HepG2 (cell line): Measurements from ENCODE around the gene SLC45A3. TPM values are rescaled to one million over a fixed set of nuclear protein-coding genes. Genes with fewer than 3 reads are reported as not detected.
A peak's percentile ranks its signal among the peaks of the same experiment; 100 is the strongest.

Source experiments
- CEBPB ChIP-seq: IDR thresholded peaks from 2 replicates; pipeline ENCODE4 v1.6.1; 2011; ENCODE audit warnings: low read depth, low read length, improper control_type of control experiment, borderline replicate concordance
- DBP ChIP-seq: sonication (generic); formaldehyde crosslinking; IDR thresholded peaks from 2 replicates; pipeline ENCODE4 v1.4.0; 2020; ENCODE audit warnings: missing genetic modification reagents; ENCODE audit errors: not compliant biosample characterization
- GPN1 ChIP-seq: sonication (generic); formaldehyde crosslinking; IDR thresholded peaks from 2 replicates; pipeline ENCODE4 v1.5.1; 2020; ENCODE audit warnings: missing genetic modification reagents, borderline replicate concordance
- HHEX ChIP-seq: IDR thresholded peaks from 2 replicates; pipeline ENCODE4 v1.6.1; 2016; ENCODE audit warnings: control low read depth
- RBM39 ChIP-seq: fragments of 200-400 bp; formaldehyde crosslinking; IDR thresholded peaks from one replicate; pipeline ENCODE4 v1.6.1; 2018; ENCODE audit warnings: antibody characterized with exemption, mild to moderate bottlenecking, low read depth, low read length; ENCODE audit not compliant: poor library complexity, severe bottlenecking
- XBP1 ChIP-seq: sonication (generic); formaldehyde crosslinking; IDR thresholded peaks from 2 replicates; pipeline ENCODE4 v1.5.0; 2020; ENCODE audit warnings: missing genetic modification reagents
- ZNF24 ChIP-seq: fragments of 450-650 bp; IDR thresholded peaks from 2 replicates; pipeline ENCODE4 v1.6.1; 2017; ENCODE audit warnings: antibody characterized with exemption, mild to moderate bottlenecking
- ZNF614 ChIP-seq: IDR thresholded peaks from 2 replicates; pipeline ENCODE4 v1.6.1; 2018; ENCODE audit warnings: missing biosample characterization, missing genetic modification reagents, inconsistent platforms, borderline replicate concordance
- ZNF761 ChIP-seq: sonication (generic); formaldehyde crosslinking; conservative IDR thresholded peaks from 2 replicates; pipeline ENCODE4 v1.4.0; 2020; ENCODE audit warnings: mild to moderate bottlenecking, missing genetic modification reagents
- polyA plus RNA-seq, 8 experiments: library from polyadenylated mRNA; depleted of rRNA in 3 of 8; stranded (reverse) in 7 of 8; unstranded in 1 of 8; fragments of >200 nt; fragmentation: Illumina TruSeq in 4 of 8; extraction: Trizol in 4 of 8; gene quantifications; 2 replicates each; pipeline versions ENCODE4 v1.2.1 to v1.2.3, GENCODE V29; 2011 to 2016; ENCODE audit warnings: low read depth in 4 of 8, missing spikeins in 1 of 8, mixed read lengths in 1 of 8; ENCODE audit not compliant: insufficient read depth in 1 of 8
- total RNA-seq, 5 experiments: library from RNA; depleted of rRNA; stranded (reverse); fragments of >200 nt; fragmentation: Illumina TruSeq; extraction: Trizol; gene quantifications; 2 replicates each; pipeline ENCODE4 v1.2.3, GENCODE V29; 2016; ENCODE audit warnings: low read depth in 1 of 5
- TF ChIP-seq, protein P1 (sequence below): sonication (generic); formaldehyde crosslinking; IDR thresholded peaks from 2 replicates; pipeline ENCODE4 v1.5.1; 2020; ENCODE audit warnings: mild to moderate bottlenecking, missing genetic modification reagents, borderline replicate concordance
- TF ChIP-seq, protein P2 (sequence below): sonication (generic); formaldehyde crosslinking; IDR thresholded peaks from 2 replicates; pipeline ENCODE4 v1.9.0; 2021; ENCODE audit warnings: missing genetic modification reagents, borderline replicate concordance
- TF ChIP-seq, protein P3 (sequence below): sonication (generic); formaldehyde crosslinking; IDR thresholded peaks from 2 replicates; pipeline ENCODE4 v1.4.0; 2020; ENCODE audit warnings: mild to moderate bottlenecking, low read depth, missing genetic modification reagents
- TF ChIP-seq, protein P4 (sequence below): sonication (generic); formaldehyde crosslinking; IDR thresholded peaks from 2 replicates; pipeline ENCODE4 v1.8.1; 2023; ENCODE audit warnings: missing genetic modification reagents, inconsistent platforms, borderline replicate concordance
- TF ChIP-seq, protein P5 (sequence below): fragments of 450-650 bp; IDR thresholded peaks from 2 replicates; pipeline ENCODE4 v1.6.1; 2017; ENCODE audit warnings: mild to moderate bottlenecking

SLC45A3 gene
- total and polyA plus RNA-seq, 2 of the 13 experiments (the other 11 are each of a cell fraction or from before 2014, with no cell fraction given): 3.4 to 4.1 TPM

DNA sequence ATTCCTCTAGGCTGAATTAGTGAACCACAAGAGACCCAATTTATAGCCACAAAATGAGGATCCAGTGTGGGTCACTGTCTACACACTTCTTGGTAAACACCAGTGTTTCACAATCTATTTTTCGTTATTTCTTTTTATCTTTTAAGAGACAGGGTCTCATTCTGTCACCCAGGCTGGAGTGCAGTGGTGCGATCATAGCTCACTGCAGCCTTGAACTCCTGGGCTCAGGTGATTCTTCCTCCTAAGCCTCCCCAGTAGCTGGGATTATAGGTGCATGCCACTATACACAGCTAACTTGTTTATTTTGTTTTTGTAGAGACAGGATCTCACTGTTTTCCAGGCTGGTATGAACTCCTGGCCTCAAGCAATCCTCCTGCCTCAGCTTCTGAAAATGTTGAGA, 29.3 kb upstream of the SLC45A3 start (continued):
- TF ChIP-seq, protein P1, sequence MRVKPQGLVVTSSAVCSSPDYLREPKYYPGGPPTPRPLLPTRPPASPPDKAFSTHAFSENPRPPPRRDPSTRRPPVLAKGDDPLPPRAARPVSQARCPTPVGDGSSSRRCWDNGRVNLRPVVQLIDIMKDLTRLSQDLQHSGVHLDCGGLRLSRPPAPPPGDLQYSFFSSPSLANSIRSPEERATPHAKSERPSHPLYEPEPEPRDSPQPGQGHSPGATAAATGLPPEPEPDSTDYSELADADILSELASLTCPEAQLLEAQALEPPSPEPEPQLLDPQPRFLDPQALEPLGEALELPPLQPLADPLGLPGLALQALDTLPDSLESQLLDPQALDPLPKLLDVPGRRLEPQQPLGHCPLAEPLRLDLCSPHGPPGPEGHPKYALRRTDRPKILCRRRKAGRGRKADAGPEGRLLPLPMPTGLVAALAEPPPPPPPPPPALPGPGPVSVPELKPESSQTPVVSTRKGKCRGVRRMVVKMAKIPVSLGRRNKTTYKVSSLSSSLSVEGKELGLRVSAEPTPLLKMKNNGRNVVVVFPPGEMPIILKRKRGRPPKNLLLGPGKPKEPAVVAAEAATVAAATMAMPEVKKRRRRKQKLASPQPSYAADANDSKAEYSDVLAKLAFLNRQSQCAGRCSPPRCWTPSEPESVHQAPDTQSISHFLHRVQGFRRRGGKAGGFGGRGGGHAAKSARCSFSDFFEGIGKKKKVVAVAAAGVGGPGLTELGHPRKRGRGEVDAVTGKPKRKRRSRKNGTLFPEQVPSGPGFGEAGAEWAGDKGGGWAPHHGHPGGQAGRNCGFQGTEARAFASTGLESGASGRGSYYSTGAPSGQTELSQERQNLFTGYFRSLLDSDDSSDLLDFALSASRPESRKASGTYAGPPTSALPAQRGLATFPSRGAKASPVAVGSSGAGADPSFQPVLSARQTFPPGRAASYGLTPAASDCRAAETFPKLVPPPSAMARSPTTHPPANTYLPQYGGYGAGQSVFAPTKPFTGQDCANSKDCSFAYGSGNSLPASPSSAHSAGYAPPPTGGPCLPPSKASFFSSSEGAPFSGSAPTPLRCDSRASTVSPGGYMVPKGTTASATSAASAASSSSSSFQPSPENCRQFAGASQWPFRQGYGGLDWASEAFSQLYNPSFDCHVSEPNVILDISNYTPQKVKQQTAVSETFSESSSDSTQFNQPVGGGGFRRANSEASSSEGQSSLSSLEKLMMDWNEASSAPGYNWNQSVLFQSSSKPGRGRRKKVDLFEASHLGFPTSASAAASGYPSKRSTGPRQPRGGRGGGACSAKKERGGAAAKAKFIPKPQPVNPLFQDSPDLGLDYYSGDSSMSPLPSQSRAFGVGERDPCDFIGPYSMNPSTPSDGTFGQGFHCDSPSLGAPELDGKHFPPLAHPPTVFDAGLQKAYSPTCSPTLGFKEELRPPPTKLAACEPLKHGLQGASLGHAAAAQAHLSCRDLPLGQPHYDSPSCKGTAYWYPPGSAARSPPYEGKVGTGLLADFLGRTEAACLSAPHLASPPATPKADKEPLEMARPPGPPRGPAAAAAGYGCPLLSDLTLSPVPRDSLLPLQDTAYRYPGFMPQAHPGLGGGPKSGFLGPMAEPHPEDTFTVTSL (CRISPR knock-in tag): peak; percentile 65; the same call in 1 of the 2 replicates
- TF ChIP-seq GPN1 (CRISPR knock-in tag): no peak
- TF ChIP-seq, protein P2, sequence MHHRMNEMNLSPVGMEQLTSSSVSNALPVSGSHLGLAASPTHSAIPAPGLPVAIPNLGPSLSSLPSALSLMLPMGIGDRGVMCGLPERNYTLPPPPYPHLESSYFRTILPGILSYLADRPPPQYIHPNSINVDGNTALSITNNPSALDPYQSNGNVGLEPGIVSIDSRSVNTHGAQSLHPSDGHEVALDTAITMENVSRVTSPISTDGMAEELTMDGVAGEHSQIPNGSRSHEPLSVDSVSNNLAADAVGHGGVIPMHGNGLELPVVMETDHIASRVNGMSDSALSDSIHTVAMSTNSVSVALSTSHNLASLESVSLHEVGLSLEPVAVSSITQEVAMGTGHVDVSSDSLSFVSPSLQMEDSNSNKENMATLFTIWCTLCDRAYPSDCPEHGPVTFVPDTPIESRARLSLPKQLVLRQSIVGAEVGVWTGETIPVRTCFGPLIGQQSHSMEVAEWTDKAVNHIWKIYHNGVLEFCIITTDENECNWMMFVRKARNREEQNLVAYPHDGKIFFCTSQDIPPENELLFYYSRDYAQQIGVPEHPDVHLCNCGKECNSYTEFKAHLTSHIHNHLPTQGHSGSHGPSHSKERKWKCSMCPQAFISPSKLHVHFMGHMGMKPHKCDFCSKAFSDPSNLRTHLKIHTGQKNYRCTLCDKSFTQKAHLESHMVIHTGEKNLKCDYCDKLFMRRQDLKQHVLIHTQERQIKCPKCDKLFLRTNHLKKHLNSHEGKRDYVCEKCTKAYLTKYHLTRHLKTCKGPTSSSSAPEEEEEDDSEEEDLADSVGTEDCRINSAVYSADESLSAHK (CRISPR knock-in tag): no peak
- no peak for TF ChIP-seq DBP
- TF ChIP-seq XBP1 (CRISPR knock-in tag): no peak
- TF ChIP-seq, protein P3, sequence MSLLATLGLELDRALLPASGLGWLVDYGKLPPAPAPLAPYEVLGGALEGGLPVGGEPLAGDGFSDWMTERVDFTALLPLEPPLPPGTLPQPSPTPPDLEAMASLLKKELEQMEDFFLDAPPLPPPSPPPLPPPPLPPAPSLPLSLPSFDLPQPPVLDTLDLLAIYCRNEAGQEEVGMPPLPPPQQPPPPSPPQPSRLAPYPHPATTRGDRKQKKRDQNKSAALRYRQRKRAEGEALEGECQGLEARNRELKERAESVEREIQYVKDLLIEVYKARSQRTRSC: no peak
- TF ChIP-seq, protein P4, sequence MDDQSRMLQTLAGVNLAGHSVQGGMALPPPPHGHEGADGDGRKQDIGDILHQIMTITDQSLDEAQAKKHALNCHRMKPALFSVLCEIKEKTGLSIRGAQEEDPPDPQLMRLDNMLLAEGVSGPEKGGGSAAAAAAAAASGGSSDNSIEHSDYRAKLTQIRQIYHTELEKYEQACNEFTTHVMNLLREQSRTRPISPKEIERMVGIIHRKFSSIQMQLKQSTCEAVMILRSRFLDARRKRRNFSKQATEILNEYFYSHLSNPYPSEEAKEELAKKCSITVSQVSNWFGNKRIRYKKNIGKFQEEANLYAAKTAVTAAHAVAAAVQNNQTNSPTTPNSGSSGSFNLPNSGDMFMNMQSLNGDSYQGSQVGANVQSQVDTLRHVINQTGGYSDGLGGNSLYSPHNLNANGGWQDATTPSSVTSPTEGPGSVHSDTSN: no peak
- TF ChIP-seq CEBPB: 0 out of 2 replicates have a peak, but pooled peaks have one; percentile 9
- TF ChIP-seq, protein P5, sequence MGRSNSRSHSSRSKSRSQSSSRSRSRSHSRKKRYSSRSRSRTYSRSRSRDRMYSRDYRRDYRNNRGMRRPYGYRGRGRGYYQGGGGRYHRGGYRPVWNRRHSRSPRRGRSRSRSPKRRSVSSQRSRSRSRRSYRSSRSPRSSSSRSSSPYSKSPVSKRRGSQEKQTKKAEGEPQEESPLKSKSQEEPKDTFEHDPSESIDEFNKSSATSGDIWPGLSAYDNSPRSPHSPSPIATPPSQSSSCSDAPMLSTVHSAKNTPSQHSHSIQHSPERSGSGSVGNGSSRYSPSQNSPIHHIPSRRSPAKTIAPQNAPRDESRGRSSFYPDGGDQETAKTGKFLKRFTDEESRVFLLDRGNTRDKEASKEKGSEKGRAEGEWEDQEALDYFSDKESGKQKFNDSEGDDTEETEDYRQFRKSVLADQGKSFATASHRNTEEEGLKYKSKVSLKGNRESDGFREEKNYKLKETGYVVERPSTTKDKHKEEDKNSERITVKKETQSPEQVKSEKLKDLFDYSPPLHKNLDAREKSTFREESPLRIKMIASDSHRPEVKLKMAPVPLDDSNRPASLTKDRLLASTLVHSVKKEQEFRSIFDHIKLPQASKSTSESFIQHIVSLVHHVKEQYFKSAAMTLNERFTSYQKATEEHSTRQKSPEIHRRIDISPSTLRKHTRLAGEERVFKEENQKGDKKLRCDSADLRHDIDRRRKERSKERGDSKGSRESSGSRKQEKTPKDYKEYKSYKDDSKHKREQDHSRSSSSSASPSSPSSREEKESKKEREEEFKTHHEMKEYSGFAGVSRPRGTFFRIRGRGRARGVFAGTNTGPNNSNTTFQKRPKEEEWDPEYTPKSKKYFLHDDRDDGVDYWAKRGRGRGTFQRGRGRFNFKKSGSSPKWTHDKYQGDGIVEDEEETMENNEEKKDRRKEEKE: no peak
- TF ChIP-seq RBM39: no peak
- no peak for TF ChIP-seq ZNF761 (CRISPR knock-in tag)
- TF ChIP-seq HHEX (CRISPR knock-in tag): no peak
- no peak for TF ChIP-seq ZNF614 (CRISPR knock-in tag)
- no peak for TF ChIP-seq ZNF24
